Measurements from ENCODE around the gene METTL16. TPM values are rescaled to one million over a fixed set of nuclear protein-coding genes. Genes with fewer than 3 reads are reported as not detected.

Gene METTL16
- total and polyA plus RNA-seq, 2 of the 4 experiments (the other 2 are of a cell fraction) = 11.8 to 15.4 TPM

GRCh38 chr17:2375406-2375805, 136.3 kb downstream of the METTL16 start:
- no TSS peak for BruUV-seq (replicated peaks)
- DNase-seq (no peak), ATAC-seq (ENCODE audit: low read depth) (no peak)
- 98% methylated on average over 19 of the region's 19 CpGs; no CpG with 5 or more reads in 1 of the 2 experiments for WGBS, 2 experiments (ENCODE audit: extremely low coverage in 2 of 2, insufficient read length in 1 of 2)
- H4K20me1 ChIP-seq (ENCODE audit: insufficient read depth, low read length) = no peaks in the 10 kb centered on the region; the same call in 1 of the 2 replicates
- no peak overlapping the region for H3K4me2 ChIP-seq (ENCODE audit: low read depth, low read length)
- no peaks in the 10 kb centered on the region for H3K79me1 ChIP-seq (ENCODE audit: low read depth in 1 of 2, low read length in 2 of 2)
- no peak overlapping the region for H3K9ac ChIP-seq (ENCODE audit: low read depth, low read length)
- no peak overlapping the region for H3K56ac ChIP-seq (ENCODE audit: extremely low read depth, insufficient read depth, low read length)
- dilution Hi-C loops (cut with HindIII; ENCODE audit: low sequenced_read_pairs, unreplicated experiment) (no loop called here), intact Hi-C loops (cut with micrococcal nuclease) (no loop called here), in situ Hi-C loops (cut with MboI; ENCODE audit: low sequenced_read_pairs) (loop anchor here (5.0 kb wide), 1 partner anchor 37 kb away; no protein-coding TSS in a partner anchor)
- no peak overlapping the region for H4K91ac ChIP-seq (ENCODE audit: insufficient read depth, low read depth, low read length)
- no peak overlapping the region for H3K14ac ChIP-seq (replicated peaks; ENCODE audit: low read depth, low read length)
- no peak overlapping the region for H3K18ac ChIP-seq (ENCODE audit: low read depth, low read length)
- H2BK120ac ChIP-seq (ENCODE audit: low read depth, low read length) = no peak overlapping the region
- no peak overlapping the region for H3K27ac ChIP-seq (ENCODE audit: insufficient read depth, low read length)
- H3K9me3 ChIP-seq (ENCODE audit: control insufficient read depth, insufficient read depth, low read length) = no peaks in the 10 kb centered on the region
- no peak overlapping the region for H2BK15ac ChIP-seq (ENCODE audit: low read depth, low read length)
- H2AFZ ChIP-seq (replicated peaks; ENCODE audit: low read length, poor library complexity) = no peak overlapping the region
- no peak overlapping the region for H4K8ac ChIP-seq (ENCODE audit: low read depth in 2 of 2, low read length in 2 of 2)
- TF ChIP-seq CEBPB (IDR thresholded peaks at IDR 0.05; ENCODE audit: low read depth, low read length) (no peak), CHD1 (IDR thresholded peaks at IDR 0.05; ENCODE audit: low read depth, low read length) (no peak), MAZ (IDR thresholded peaks at IDR 0.05; ENCODE audit: borderline replicate concordance, low read depth, low read length) (no peak), NFE2L2 (IDR thresholded peaks at IDR 0.05; ENCODE audit: low read depth, low read length) (no peak), RAD21 (IDR thresholded peaks at IDR 0.05; ENCODE audit: low read length) (no peak), FOS (IDR thresholded peaks at IDR 0.05; ENCODE audit: low read depth, low read length) (no peak), MAFK (IDR thresholded peaks at IDR 0.05; ENCODE audit: low read depth, low read length) (no peak), BHLHE40 (IDR thresholded peaks at IDR 0.05; ENCODE audit: low read depth, low read length) (no peak), RFX5 (IDR thresholded peaks at IDR 0.05; ENCODE audit: low read depth, low read length) (no peak)
- H3K23ac ChIP-seq (ENCODE audit: low read depth, low read length) = no peak overlapping the region
- POLR2A ChIA-PET (ENCODE audit: unreplicated experiment) = no interaction called here
- no peak overlapping the region for H2AK9ac ChIP-seq (replicated peaks; ENCODE audit: low read depth, low read length, poor library complexity)
- H4K5ac ChIP-seq (ENCODE audit: low read depth, low read length) = no peak overlapping the region
- H3K4me3 ChIP-seq (ENCODE audit: insufficient read depth, low read depth, low read length) = no peak overlapping the region
- H3K9me1 ChIP-seq (ENCODE audit: insufficient read depth, low read length) = 0 out of 2 replicates have a peak, but pooled peaks cover 3% of the 10 kb centered on the region
- no peak overlapping the region for H2BK20ac ChIP-seq (ENCODE audit: low read depth, low read length)
- peaks cover 60% of the 10 kb centered on the region for H3K36me3 ChIP-seq (ENCODE audit: control insufficient read depth, insufficient read depth, low read length)
- no peaks in the 10 kb centered on the region for H3K4me1 ChIP-seq (ENCODE audit: control insufficient read depth, insufficient read depth, low read length)
- CTCF ChIA-PET = no interaction called here
- no peak overlapping the region for H3K4ac ChIP-seq (ENCODE audit: low read depth, low read length)
- no peaks in the 10 kb centered on the region for H3K27me3 ChIP-seq (ENCODE audit: control insufficient read depth, insufficient read depth, low read length)
- H2AK5ac ChIP-seq (ENCODE audit: low read depth, low read length) = no peak overlapping the region
- H2BK5ac ChIP-seq (ENCODE audit: low read depth, low read length, poor library complexity, severe bottlenecking) = no peak overlapping the region
